SKM-1 treated with dmso at 0.1 percent for 144 hours (cell line): ENCODE data around the gene ZNF175.
"Not testable (repeated sequence)": the region's sequence is repeated elsewhere in the genome, so short reads cannot be mapped to it uniquely, and the experiment has no call there.

Experiments
- DNase-seq: peaks from one replicate; lab custom pipeline; 2025; ENCODE audit not compliant: unreplicated experiment; lab: John Stamatoyannopoulos, UW

Gene ZNF175

GRCh38 chr19:51626675-51627074 lies 55.6 kb downstream of the ZNF175 start:
- DNase-seq, result no peak

- no peak for DNase-seq
These were observed 56.5 kb downstream of the ZNF175 start for GRCh38 chr19:51627491-51628138.

- no peak for DNase-seq
These were observed 57.3 kb downstream of the ZNF175 start for GRCh38 chr19:51628153-51628939.

GRCh38 chr19:51630315-51630714 lies 59.2 kb downstream of the ZNF175 start, which contains the start of gene SIGLEC5:
SIGLEC5 (minus strand) TSS chr19:51630401; CDS start chr19:51630335, 66 bp downstream.
- DNase-seq, result not testable (repeated sequence)

- no peak for DNase-seq
These were observed 61.0 kb downstream of the ZNF175 start for GRCh38 chr19:51632126-51632525.

GRCh38 chr19:51637362-51637978 lies 66.4 kb downstream of the ZNF175 start:
- no peak for DNase-seq

- DNase-seq, result no peak
These were observed 68.8 kb downstream of the ZNF175 start for GRCh38 chr19:51639916-51640315.

GRCh38 chr19:51640386-51640785 lies 69.3 kb downstream of the ZNF175 start:
- DNase-seq, result no peak

GRCh38 chr19:51641648-51642047 lies 70.6 kb downstream of the ZNF175 start:
- no peak for DNase-seq
